ENCODE data around the gene PTTG1IP.

DNA sequence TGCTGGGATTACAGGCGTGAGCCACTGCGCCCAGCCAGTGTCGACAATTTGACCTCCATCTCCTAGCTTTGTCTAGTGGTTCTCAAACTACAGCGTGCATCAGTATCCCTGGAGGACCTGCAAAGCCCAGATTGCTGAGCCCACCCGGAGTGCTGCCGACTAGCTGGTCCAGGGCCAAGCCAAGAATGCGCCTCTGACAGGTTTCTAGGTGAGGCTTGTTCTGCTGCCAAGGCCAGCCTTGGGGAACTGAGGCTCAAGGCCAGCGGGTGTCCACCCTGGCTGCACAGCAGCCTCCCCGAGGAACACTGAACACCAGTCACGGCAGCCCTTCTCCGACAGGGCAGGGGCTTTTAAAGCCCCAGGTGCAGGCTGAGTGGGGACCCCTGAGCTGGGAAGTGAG, 9.8 kb upstream of the PTTG1IP start:
- TF ChIP-seq, protein P1, sequence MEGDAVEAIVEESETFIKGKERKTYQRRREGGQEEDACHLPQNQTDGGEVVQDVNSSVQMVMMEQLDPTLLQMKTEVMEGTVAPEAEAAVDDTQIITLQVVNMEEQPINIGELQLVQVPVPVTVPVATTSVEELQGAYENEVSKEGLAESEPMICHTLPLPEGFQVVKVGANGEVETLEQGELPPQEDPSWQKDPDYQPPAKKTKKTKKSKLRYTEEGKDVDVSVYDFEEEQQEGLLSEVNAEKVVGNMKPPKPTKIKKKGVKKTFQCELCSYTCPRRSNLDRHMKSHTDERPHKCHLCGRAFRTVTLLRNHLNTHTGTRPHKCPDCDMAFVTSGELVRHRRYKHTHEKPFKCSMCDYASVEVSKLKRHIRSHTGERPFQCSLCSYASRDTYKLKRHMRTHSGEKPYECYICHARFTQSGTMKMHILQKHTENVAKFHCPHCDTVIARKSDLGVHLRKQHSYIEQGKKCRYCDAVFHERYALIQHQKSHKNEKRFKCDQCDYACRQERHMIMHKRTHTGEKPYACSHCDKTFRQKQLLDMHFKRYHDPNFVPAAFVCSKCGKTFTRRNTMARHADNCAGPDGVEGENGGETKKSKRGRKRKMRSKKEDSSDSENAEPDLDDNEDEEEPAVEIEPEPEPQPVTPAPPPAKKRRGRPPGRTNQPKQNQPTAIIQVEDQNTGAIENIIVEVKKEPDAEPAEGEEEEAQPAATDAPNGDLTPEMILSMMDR (IDR thresholded peaks at IDR 0.05): no peak
- no peak for TF ChIP-seq POLR2AphosphoS5 (IDR thresholded peaks at IDR 0.05)
- no peak for TF ChIP-seq EP300 (IDR thresholded peaks at IDR 0.05)
- TF ChIP-seq POLR2A (IDR thresholded peaks at IDR 0.05): no peak

Measured in upper lobe of left lung (tissue), 4 donors.